PC-3 (cell line): ENCODE data around the gene ZNF487.

ENCODE experiments used
- EZH2 ChIP-seq: fragments of 300-600 bp; sonication (generic); IDR thresholded peaks from one replicate; pipeline ENCODE4 v1.6.1; 2017; ENCODE audit warnings: antibody characterized with exemption, mild to moderate bottlenecking, low read length; ENCODE audit not compliant: unreplicated experiment
- EZH2phosphoT487 ChIP-seq: fragments of 300-600 bp; sonication (generic); IDR thresholded peaks from 2 replicates; pipeline ENCODE4 v1.6.1; 2018; ENCODE audit warnings: mild to moderate bottlenecking, antibody characterized with exemption, low read length, borderline replicate concordance
- TF ChIP-seq, protein P1 (sequence below): fragments of 300-600 bp; sonication (generic); conservative IDR thresholded peaks from 2 replicates; pipeline ENCODE4 v1.5.1; 2017; ENCODE audit warnings: antibody characterized with exemption, low read depth, mild to moderate bottlenecking, low read length

DNA sequence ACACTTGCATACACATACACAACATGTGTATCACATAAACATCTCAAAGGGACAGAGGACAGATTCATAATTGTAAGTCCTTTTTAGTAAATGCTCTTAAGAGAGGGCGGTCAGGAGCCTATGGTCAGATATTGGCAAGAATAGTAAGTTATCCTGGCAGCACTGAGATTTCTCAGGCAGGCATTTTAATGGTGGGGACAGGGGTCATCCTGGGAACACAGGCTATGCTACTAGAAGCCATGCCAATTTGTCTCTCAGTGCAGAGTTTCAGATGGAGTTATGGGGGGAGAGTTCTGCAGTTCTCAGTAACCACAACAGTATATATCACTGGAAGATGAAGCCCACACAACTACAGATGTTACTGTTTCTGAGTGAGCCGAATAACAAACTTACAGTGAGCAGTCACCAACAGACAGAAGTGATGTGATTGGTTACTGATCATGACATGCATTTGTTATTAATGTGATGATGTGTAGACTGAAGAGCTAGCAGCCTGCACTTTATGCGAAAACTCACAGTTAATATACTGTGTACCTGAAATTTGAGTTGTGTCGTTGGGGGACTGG, 16.4 kb downstream of the ZNF487 start:
- TF ChIP-seq, protein P1, sequence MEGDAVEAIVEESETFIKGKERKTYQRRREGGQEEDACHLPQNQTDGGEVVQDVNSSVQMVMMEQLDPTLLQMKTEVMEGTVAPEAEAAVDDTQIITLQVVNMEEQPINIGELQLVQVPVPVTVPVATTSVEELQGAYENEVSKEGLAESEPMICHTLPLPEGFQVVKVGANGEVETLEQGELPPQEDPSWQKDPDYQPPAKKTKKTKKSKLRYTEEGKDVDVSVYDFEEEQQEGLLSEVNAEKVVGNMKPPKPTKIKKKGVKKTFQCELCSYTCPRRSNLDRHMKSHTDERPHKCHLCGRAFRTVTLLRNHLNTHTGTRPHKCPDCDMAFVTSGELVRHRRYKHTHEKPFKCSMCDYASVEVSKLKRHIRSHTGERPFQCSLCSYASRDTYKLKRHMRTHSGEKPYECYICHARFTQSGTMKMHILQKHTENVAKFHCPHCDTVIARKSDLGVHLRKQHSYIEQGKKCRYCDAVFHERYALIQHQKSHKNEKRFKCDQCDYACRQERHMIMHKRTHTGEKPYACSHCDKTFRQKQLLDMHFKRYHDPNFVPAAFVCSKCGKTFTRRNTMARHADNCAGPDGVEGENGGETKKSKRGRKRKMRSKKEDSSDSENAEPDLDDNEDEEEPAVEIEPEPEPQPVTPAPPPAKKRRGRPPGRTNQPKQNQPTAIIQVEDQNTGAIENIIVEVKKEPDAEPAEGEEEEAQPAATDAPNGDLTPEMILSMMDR: no peak
- TF ChIP-seq EZH2 (no peak), EZH2phosphoT487 (no peak)
